ENCODE results near the gene GPATCH3. TPM values are rescaled to one million over a fixed set of nuclear protein-coding genes. Genes with fewer than 3 reads are reported as not detected.

Gene GPATCH3
- total RNA-seq, 2 donors from 2014 or later = 9.4 to 13.4 TPM

- Mint-ChIP-seq H3K27me3 (no peaks in the 10 kb centered on the region), H3K4me1 (peaks cover 21% of the 10 kb centered on the region), H3K4me3 (peak overlapping the region; percentile 92), H3K36me3 (ENCODE audit: low read depth) (peaks cover 61% of the 10 kb centered on the region), H3K9me3 (no peaks in the 10 kb centered on the region), H3K27ac (peak overlapping the region; percentile 96)
- ATAC-seq (replicated peaks) = no peak
Measured at GRCh38 chr1:26922431-26922729, 22.1 kb upstream of the GPATCH3 start.

- H3K9me3 Mint-ChIP-seq = no peaks in the 10 kb centered on the region
- peak within 1 kb of the TSS; percentile 96 for H3K27ac Mint-ChIP-seq
- no peaks in the 10 kb centered on the region for H3K27me3 Mint-ChIP-seq
- H3K4me3 Mint-ChIP-seq = peak within 1 kb of the TSS; percentile 92
- H3K4me1 Mint-ChIP-seq = peaks cover 18% of the 10 kb centered on the region
- ATAC-seq (replicated peaks) = peak; percentile 98
- H3K36me3 Mint-ChIP-seq (ENCODE audit: low read depth) = peaks cover 55% of the 10 kb centered on the region
Measured at GRCh38 chr1:26921540-26922430, 21.5 kb upstream of the GPATCH3 start, which contains the start of gene NUDC. NUDC (plus strand) TSS chr1:26921743; CDS start chr1:26921849, 106 bp downstream.

DNA sequence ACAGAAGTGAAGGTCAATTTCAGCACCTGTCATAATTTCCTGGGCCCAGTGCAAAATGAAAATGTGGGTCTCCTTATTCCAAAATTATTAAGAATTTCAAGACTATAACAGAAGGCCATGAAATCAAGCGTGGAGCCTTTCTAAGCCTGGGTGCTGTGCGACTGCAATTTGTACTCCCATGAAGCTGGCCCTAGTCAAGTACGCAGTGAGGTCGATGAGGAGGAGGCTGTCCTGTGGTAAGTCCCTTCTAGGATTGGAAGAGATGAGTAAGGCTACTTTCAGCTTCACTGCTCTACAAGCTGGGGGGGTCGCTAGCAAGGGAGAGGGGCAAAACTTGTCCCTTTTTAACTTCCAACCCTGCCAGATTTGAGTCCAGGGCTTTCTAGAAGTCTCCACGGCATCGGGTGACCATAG is 20.9 kb upstream of the GPATCH3 start:
- Mint-ChIP-seq H3K36me3 (ENCODE audit: low read depth) (peaks cover 48% of the 10 kb centered on the region), H3K4me1 (peaks cover 16% of the 10 kb centered on the region), H3K9me3 (no peaks in the 10 kb centered on the region), H3K4me3 (peak overlapping the region; percentile 92), H3K27ac (peak overlapping the region; percentile 96), H3K27me3 (no peaks in the 10 kb centered on the region)
- ATAC-seq (replicated peaks) = peak; percentile 70

DNA sequence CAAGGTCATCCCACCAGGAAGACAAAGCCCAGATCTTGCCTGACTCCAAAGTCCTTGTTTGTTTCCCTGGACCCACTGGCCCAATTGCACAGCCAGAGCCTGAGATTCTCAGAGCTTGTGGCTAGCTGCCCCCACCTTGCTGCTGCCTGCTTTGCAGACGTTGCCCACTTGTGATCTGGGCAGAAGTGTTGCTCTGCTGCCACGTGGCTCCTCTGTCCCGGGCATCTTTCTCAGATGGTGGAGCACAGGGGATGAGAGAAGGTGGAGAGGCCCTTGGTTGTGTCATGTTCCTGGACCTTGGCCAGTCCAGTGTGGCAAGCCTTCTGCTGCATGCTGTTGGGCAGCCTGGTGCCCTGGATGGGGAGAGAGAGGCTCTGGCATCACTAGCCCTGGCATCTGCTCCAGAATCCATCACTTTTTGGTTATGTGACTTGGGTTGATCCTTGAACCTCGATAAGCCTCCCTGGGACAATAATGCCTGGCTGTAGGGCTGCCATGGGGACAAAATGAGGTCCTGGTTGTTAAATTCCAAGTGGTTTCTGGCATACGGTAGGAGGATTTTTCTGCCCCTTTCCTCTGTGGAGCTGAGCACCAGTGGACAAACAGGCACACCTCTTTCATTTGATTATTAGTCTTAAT is 15.1 kb upstream of the GPATCH3 start:
- no peaks in the 10 kb centered on the region for H3K27me3 Mint-ChIP-seq
- no peak overlapping the region for H3K4me3 Mint-ChIP-seq
- H3K36me3 Mint-ChIP-seq (ENCODE audit: low read depth) = no peaks in the 10 kb centered on the region
- no peak for ATAC-seq (replicated peaks)
- no peak overlapping the region for H3K27ac Mint-ChIP-seq
- H3K9me3 Mint-ChIP-seq = no peaks in the 10 kb centered on the region
- H3K4me1 Mint-ChIP-seq = peaks cover 2% of the 10 kb centered on the region

DNA sequence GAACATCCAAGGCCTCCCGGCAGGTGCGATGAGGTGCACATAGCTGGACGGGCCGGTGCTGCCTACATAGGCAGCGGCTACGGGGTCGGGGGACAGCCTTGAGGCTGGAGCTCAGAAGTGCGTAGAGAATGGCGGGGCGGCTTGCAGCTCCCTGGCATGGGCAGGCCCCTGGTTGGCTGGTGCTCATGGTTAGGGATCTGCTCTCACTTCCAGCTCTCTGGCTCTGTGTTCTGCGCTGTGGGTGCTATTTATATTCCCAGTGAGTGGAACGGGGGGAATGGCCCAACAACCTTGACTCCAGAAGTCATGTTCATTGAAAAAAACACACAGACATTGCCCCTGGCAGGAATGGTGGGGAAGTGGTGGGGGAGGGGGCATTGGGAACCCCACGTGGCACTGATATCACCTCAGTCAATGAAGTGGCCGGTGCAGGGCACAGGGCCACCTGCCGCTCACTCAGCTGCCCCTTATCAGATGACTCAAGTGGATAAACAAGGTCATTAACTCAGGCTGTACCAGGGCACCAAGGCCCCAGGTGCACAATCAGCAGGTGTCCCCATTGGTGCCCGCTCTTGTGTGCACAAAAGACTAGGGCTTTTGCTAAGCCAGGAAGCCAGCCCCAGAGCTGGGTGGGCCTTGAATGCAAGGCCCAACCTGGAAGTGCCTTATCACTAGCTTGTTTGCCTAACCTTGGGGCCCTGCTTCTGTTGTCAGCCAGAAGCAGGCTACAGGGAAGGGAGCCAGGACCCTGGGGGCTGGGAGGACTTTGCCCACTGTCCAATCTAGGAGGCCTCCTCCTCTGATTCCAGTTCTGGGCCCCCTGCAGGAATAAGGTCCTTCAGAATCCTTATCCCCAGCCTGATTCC is 13.7 kb upstream of the GPATCH3 start, which contains the start of gene NR0B2:
NR0B2 (minus strand) TSS at position 222 of the 866 bp plus-strand sequence; CDS start at position 187, 35 bp downstream.
- H3K9me3 Mint-ChIP-seq = no peaks in the 10 kb centered on the region
- ATAC-seq (replicated peaks) = no peak
- no peak within 1 kb of the TSS for H3K27ac Mint-ChIP-seq
- no peak within 1 kb of the TSS for H3K4me3 Mint-ChIP-seq
- no peaks in the 10 kb centered on the region for H3K36me3 Mint-ChIP-seq (ENCODE audit: low read depth)
- peaks cover 4% of the 10 kb centered on the region for H3K27me3 Mint-ChIP-seq
- peaks cover 4% of the 10 kb centered on the region for H3K4me1 Mint-ChIP-seq

- peaks cover 4% of the 10 kb centered on the region for H3K4me1 Mint-ChIP-seq
- peaks cover 4% of the 10 kb centered on the region for H3K27me3 Mint-ChIP-seq
- no peaks in the 10 kb centered on the region for H3K36me3 Mint-ChIP-seq (ENCODE audit: low read depth)
- H3K4me3 Mint-ChIP-seq = no peak overlapping the region
- no peak overlapping the region for H3K27ac Mint-ChIP-seq
- ATAC-seq (replicated peaks) = no peak
- H3K9me3 Mint-ChIP-seq = no peaks in the 10 kb centered on the region
Measured at GRCh38 chr1:26913389-26913753, 13.1 kb upstream of the GPATCH3 start.

DNA sequence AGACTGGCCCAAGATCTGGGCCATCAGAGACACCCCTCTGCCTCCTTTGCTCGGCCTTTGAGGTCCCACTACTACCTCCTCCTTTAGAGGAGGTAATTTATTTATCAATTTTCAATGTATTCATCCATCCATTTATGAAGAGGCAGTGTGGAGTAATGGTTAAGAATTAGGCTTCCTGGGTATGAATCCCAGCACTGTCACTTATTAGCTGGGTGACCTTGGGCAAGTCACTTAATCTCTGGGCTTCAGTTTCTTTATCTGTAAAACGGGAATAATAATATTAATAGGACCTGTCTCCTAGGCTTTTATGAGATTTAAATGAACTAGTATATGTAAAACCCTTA is 11.9 kb upstream of the GPATCH3 start:
- peaks cover 4% of the 10 kb centered on the region for H3K27me3 Mint-ChIP-seq
- no peak for ATAC-seq (replicated peaks)
- no peaks in the 10 kb centered on the region for H3K36me3 Mint-ChIP-seq (ENCODE audit: low read depth)
- no peak overlapping the region for H3K4me3 Mint-ChIP-seq
- no peak overlapping the region for H3K27ac Mint-ChIP-seq
- peaks cover 4% of the 10 kb centered on the region for H3K4me1 Mint-ChIP-seq
- no peaks in the 10 kb centered on the region for H3K9me3 Mint-ChIP-seq

GRCh38 chr1:26911399-26912146 is 11.3 kb upstream of the GPATCH3 start:
- Mint-ChIP-seq H3K27me3 (peaks cover 4% of the 10 kb centered on the region), H3K4me1 (peaks cover 4% of the 10 kb centered on the region), H3K27ac (no peak overlapping the region), H3K36me3 (ENCODE audit: low read depth) (no peaks in the 10 kb centered on the region), H3K9me3 (no peaks in the 10 kb centered on the region), H3K4me3 (no peak overlapping the region)
- ATAC-seq (replicated peaks) = no peak

DNA sequence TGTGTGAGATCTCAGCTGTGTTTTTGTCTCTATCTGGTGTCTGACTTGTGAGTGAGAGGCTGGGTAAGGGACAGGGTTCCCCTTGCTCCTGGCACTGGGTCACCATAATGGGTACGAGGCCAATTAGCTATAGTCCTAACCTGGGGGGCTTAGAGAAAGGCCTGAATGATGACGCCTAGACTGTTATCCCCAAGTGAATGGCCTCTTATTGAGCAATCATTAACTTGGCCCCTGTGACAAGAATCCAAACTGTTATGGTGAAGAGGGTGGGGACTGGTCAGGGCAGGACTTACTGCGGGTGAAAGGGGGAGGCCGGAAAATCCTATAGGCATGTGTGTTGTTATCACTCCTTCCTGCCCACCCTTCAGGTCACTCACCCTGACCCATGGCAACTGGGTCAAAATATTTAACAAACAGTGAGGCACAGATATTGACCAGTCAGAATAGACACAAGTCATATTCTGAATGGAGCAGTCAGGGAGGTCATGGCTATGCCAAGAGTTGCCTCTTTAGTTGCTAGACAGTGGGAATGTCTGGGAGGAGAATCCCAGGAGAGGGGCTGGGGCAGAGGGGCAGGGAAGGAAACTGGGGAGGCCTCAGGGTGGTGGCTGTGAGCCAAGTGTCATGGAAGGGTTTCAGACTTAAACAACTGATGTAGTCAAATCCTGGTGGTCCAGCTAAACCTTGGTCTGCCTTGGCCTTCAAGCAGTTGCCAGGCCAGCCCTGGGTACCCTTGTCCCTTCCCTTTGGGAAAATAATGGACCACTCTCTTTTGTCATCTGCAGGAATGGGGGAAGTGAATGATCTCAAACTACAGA is 10.3 kb upstream of the GPATCH3 start:
- H3K9me3 Mint-ChIP-seq = no peaks in the 10 kb centered on the region

GRCh38 chr1:26909951-26910342 is 9.7 kb upstream of the GPATCH3 start:
- Mint-ChIP-seq H3K4me1 (peaks cover 4% of the 10 kb centered on the region), H3K36me3 (ENCODE audit: low read depth) (no peaks in the 10 kb centered on the region), H3K9me3 (no peaks in the 10 kb centered on the region), H3K27me3 (peaks cover 4% of the 10 kb centered on the region), H3K4me3 (no peak overlapping the region), H3K27ac (peak overlapping the region; percentile 35)
- ATAC-seq (replicated peaks) = no peak

More for the DNA sequence above, 10.3 kb upstream of the GPATCH3 start:
- peak overlapping the region; percentile 35 for H3K27ac Mint-ChIP-seq
- peaks cover 4% of the 10 kb centered on the region for H3K27me3 Mint-ChIP-seq
- no peak for ATAC-seq (replicated peaks)
- no peaks in the 10 kb centered on the region for H3K36me3 Mint-ChIP-seq (ENCODE audit: low read depth)
- no peak overlapping the region for H3K4me3 Mint-ChIP-seq
- peaks cover 4% of the 10 kb centered on the region for H3K4me1 Mint-ChIP-seq

GRCh38 chr1:26907071-26907917 is 7.0 kb upstream of the GPATCH3 start:
- H3K4me3 Mint-ChIP-seq = no peak overlapping the region
- no peaks in the 10 kb centered on the region for H3K9me3 Mint-ChIP-seq
- peaks cover 4% of the 10 kb centered on the region for H3K4me1 Mint-ChIP-seq
- ATAC-seq (replicated peaks) = no peak
- no peaks in the 10 kb centered on the region for H3K36me3 Mint-ChIP-seq (ENCODE audit: low read depth)
- H3K27me3 Mint-ChIP-seq = peaks cover 4% of the 10 kb centered on the region
- H3K27ac Mint-ChIP-seq = no peak overlapping the region

DNA sequence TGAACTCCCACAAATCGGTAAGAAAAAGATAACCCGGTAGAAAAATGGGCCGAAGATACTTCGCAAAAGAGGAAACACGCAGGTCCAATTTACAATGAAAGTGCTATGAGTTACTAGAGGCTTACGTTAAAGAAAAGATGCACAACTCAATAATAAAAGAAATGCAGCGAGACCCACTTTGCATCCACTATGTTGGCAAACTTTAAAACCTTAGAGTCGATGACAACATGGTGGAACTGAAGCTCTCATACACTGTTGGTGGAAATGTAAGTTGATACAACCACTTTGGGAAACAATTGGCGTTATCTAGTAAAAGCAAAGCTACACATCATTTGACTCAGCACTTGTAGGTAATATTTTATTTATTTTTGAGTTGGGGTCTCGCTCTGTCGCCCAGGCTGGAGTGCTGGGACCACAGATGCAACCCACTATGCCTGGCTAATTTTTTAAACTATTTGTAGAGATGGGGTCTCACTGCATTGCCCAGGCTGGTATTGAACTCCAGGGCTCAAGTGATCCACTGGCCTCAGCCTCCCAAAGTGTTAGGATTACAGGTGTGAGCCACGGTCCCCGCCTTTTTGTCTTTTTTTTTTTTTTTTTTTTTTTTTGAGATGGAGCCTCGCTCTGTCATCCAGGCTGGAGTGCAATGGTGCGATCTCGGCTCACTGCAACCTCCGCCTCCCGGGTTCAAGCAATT is 696 bp upstream of the GPATCH3 start:
- peak overlapping the region; percentile 95 for H3K27ac Mint-ChIP-seq
- no peaks in the 10 kb centered on the region for H3K27me3 Mint-ChIP-seq
- no peaks in the 10 kb centered on the region for H3K9me3 Mint-ChIP-seq
- H3K36me3 Mint-ChIP-seq (ENCODE audit: low read depth) = peaks cover 40% of the 10 kb centered on the region
- peaks cover 15% of the 10 kb centered on the region for H3K4me1 Mint-ChIP-seq
- H3K4me3 Mint-ChIP-seq = peak overlapping the region; percentile 88
- no peak for ATAC-seq (replicated peaks)
